H9 (cell line): ENCODE results near the gene CHCHD6. TPM values are rescaled to one million over a fixed set of nuclear protein-coding genes. Genes with fewer than 3 reads are reported as not detected.

Experiments
- DNase-seq: peaks from one replicate; pipeline ENCODE4 v3.0.0-alpha.2; 2017
- H2AFZ ChIP-seq: one replicate; pipeline ENCODE4 v1.6.1; 2013; ENCODE audit warnings: mild to moderate bottlenecking, low read length, control low read depth, moderate library complexity
- H2AK5ac ChIP-seq: 2 replicates; pipeline ENCODE4 v1.6.1; 2013; ENCODE audit warnings: low read length, control low read depth, mixed read lengths; ENCODE audit not compliant: insufficient read length
- H2BK120ac ChIP-seq: one replicate; pipeline ENCODE4 v1.6.1; 2013; ENCODE audit warnings: low read depth, mild to moderate bottlenecking, low read length, control low read depth, inconsistent platforms; ENCODE audit not compliant: poor library complexity, severe bottlenecking
- H2BK12ac ChIP-seq: 2 replicates; pipeline ENCODE4 v1.6.1; 2013; ENCODE audit warnings: low read length, control low read depth, mixed read lengths, low read depth; ENCODE audit not compliant: insufficient read length
- H2BK15ac ChIP-seq: 2 replicates; pipeline ENCODE4 v1.6.1; 2013; ENCODE audit warnings: low read depth, low read length, control low read depth
- H2BK20ac ChIP-seq: one replicate; pipeline ENCODE4 v1.6.1; 2013; ENCODE audit warnings: low read depth, mild to moderate bottlenecking, low read length, control low read depth, inconsistent platforms; ENCODE audit not compliant: poor library complexity, severe bottlenecking
- H2BK5ac ChIP-seq: 2 replicates; pipeline ENCODE4 v1.6.1; 2013; ENCODE audit warnings: low read length, control low read depth, mixed read lengths; ENCODE audit not compliant: insufficient read length
- H3K14ac ChIP-seq: 2 replicates; pipeline ENCODE4 v1.6.1; 2013; ENCODE audit warnings: low read length, control low read depth; ENCODE audit not compliant: insufficient read depth
- H3K18ac ChIP-seq: 2 replicates; pipeline ENCODE4 v1.6.1; 2013; ENCODE audit warnings: low read depth, mild to moderate bottlenecking, mixed read lengths, low read length, control low read depth; ENCODE audit not compliant: insufficient read length
- H3K23ac ChIP-seq: 2 replicates; pipeline ENCODE4 v1.6.1; 2013; ENCODE audit warnings: low read length, control low read depth, mixed read lengths, low read depth; ENCODE audit not compliant: insufficient read length
- H3K23me2 ChIP-seq: 2 replicates; pipeline ENCODE4 v1.6.1; 2013; ENCODE audit warnings: low read depth, mild to moderate bottlenecking, mixed read lengths, low read length, control low read depth; ENCODE audit not compliant: insufficient read length, poor library complexity, severe bottlenecking
- H3K27ac ChIP-seq: 2 replicates; pipeline ENCODE4 v1.5.1; 2013; ENCODE audit warnings: low read length, control low read depth, mixed read lengths, low read depth; ENCODE audit not compliant: insufficient read length
- H3K27me3 ChIP-seq: 2 replicates; pipeline ENCODE4 v1.6.1; 2013; ENCODE audit warnings: low read length, control low read depth, inconsistent platforms; ENCODE audit not compliant: insufficient read depth
- H3K4ac ChIP-seq: 2 replicates; pipeline ENCODE4 v1.6.1; 2013; ENCODE audit warnings: low read depth, mild to moderate bottlenecking, control low read depth, inconsistent platforms, low read length, moderate library complexity
- H3K4me1 ChIP-seq: 2 replicates; pipeline ENCODE4 v1.6.1; 2013; ENCODE audit warnings: low read length, control low read depth, inconsistent platforms; ENCODE audit not compliant: insufficient read depth
- H3K4me2 ChIP-seq: 2 replicates; pipeline ENCODE4 v1.6.1; 2013; ENCODE audit warnings: low read length, control low read depth, mixed read lengths; ENCODE audit not compliant: insufficient read length, insufficient read depth
- H3K56ac ChIP-seq: 2 replicates; pipeline ENCODE4 v1.6.1; 2013; ENCODE audit warnings: low read depth, mild to moderate bottlenecking, mixed read lengths, low read length, control low read depth; ENCODE audit not compliant: insufficient read length
- H3K79me1 ChIP-seq: 2 replicates; pipeline ENCODE4 v1.6.1; 2013; ENCODE audit warnings: low read depth, mild to moderate bottlenecking, moderate library complexity, low read length, control low read depth, inconsistent platforms; ENCODE audit not compliant: insufficient read depth, poor library complexity, severe bottlenecking
- H3K79me2 ChIP-seq: 2 replicates; pipeline ENCODE4 v1.6.1; 2013; ENCODE audit warnings: low read length, control low read depth, inconsistent platforms; ENCODE audit not compliant: insufficient read depth
- H3K9ac ChIP-seq: 2 replicates; pipeline ENCODE4 v1.6.1; 2013; ENCODE audit warnings: low read length, control low read depth, mixed read lengths; ENCODE audit not compliant: insufficient read length; ENCODE audit errors: extremely low read depth
- H3K9me3 ChIP-seq: one replicate; pipeline ENCODE4 v1.6.1; 2013; ENCODE audit warnings: low read depth, low read length, inconsistent platforms; ENCODE audit not compliant: control insufficient read depth
- H3T11ph ChIP-seq: one replicate; pipeline ENCODE4 v1.6.1; 2013; ENCODE audit warnings: mild to moderate bottlenecking, low read length, control low read depth, inconsistent platforms
- H4K20me1 ChIP-seq: one replicate; pipeline ENCODE4 v1.6.1; 2013; ENCODE audit not compliant: control insufficient read depth, insufficient read length, insufficient read depth
- H4K5ac ChIP-seq: 2 replicates; pipeline ENCODE4 v1.6.1; 2013; ENCODE audit warnings: low read depth, mild to moderate bottlenecking, mixed read lengths, low read length, control low read depth; ENCODE audit not compliant: insufficient read length
- H4K8ac ChIP-seq: replicated peaks from 2 replicates; pipeline ENCODE4 v1.6.1; 2013; ENCODE audit warnings: low read length, control low read depth, mixed read lengths, low read depth; ENCODE audit not compliant: insufficient read length
- H4K91ac ChIP-seq: 2 replicates; pipeline ENCODE4 v1.6.1; 2013; ENCODE audit warnings: low read depth, mild to moderate bottlenecking, moderate library complexity, mixed read lengths, low read length, control low read depth; ENCODE audit not compliant: insufficient read length
- H3K27ac Mint-ChIP-seq, 3 experiments: 2 replicates in 2 of 3; 3 replicates in 1 of 3; pipeline ENCODE4 v1.8.0; 2020 to 2021; ENCODE audit warnings: mixed read lengths in 3 of 3, mild to moderate bottlenecking in 1 of 3, moderate library complexity in 1 of 3
- H3K27me3 Mint-ChIP-seq: 2 replicates; pipeline ENCODE4 v1.8.0; 2021; ENCODE audit warnings: low read depth, mild to moderate bottlenecking, moderate library complexity, mixed read lengths
- H3K36me3 Mint-ChIP-seq, 3 experiments: 2 replicates in 2 of 3; 3 replicates in 1 of 3; pipeline ENCODE4 v1.8.0; 2020 to 2021; ENCODE audit warnings: low read depth in 3 of 3, mixed read lengths in 3 of 3; ENCODE audit not compliant: insufficient read depth in 1 of 3
- H3K4me1 Mint-ChIP-seq, 2 experiments: 2 replicates each; pipeline ENCODE4 v1.8.0; 2020; ENCODE audit warnings: mixed read lengths in 2 of 2
- H3K4me3 Mint-ChIP-seq, 2 experiments: 2 replicates in 1 of 2; 3 replicates in 1 of 2; pipeline ENCODE4 v1.8.0; 2020 to 2021; ENCODE audit warnings: mild to moderate bottlenecking in 2 of 2, mixed read lengths in 2 of 2, moderate library complexity in 1 of 2
- H3K9me3 Mint-ChIP-seq, 2 experiments: 2 replicates in 1 of 2; 3 replicates in 1 of 2; pipeline ENCODE4 v1.8.0; 2020; ENCODE audit warnings: mild to moderate bottlenecking in 2 of 2, mixed read lengths in 2 of 2, moderate library complexity in 1 of 2
- WGBS: extraction: QIAGEN DNeasy Blood & Tissue Kit; methylation state at CpG from one replicate; pipeline ENCODE4 v1.1.7; 2013; ENCODE audit warnings: missing lambda C conversion rate, low lambda C conversion rate, mixed read lengths; ENCODE audit not compliant: insufficient read length; ENCODE audit errors: extremely low coverage; 5-methylcytosine and 5-hydroxymethylcytosine counted together
- total RNA-seq: library from RNA; stranded (reverse); gene quantifications from 2 replicates; pipeline ENCODE4 v1.2.1, GENCODE V29; 2021
- TF ChIP-seq, protein P1 (sequence below): fragments of 200-600 bp; sonication (generic); conservative IDR thresholded peaks from 3 replicates; pipeline ENCODE4 v1.8.0; 2021; ENCODE audit warnings: antibody characterized with exemption, mild to moderate bottlenecking

CHCHD6 gene
- total RNA-seq, 1 experiment from 2014 or later: 34.2 TPM

DNA sequence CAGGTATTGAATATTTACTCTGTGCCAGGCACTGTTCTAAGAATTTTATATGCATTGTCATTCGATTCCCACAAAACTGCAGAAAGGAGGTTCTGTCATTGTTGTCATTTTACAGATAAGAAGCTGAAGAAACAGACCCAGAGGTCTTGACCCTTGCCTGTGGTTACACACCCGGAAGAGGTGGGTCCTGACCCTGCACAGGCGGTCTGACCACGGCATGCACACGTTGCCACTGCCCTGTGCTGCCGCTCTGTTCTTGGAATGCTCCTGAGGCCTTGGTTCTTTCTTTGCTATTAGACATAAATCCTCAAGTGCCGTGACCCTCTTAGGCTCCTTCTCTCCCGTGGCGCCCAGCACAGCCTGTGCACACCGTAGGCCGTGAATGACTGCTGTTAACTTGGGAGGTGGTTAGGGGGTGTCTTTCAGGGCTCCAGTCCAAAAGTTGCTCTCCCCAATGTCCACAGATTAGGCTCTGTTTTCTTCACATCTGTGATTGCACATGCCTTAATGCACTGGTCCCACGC lies 204.8 kb downstream of the CHCHD6 start:
- H3K4ac ChIP-seq: no peak overlapping the region
- H4K8ac ChIP-seq: no peak overlapping the region
- no peak overlapping the region for H2BK120ac ChIP-seq
- H2BK15ac ChIP-seq: no peak overlapping the region
- no peak overlapping the region for H4K5ac ChIP-seq
- no peak overlapping the region for H3K56ac ChIP-seq
- no peak overlapping the region for H2BK5ac ChIP-seq
- no peak for DNase-seq
- no peak overlapping the region for H4K91ac ChIP-seq
- H2AK5ac ChIP-seq: no peak overlapping the region
- H3K4me2 ChIP-seq: no peak overlapping the region
- no CpG with 5 or more reads among the region's 12 CpGs for WGBS
- no peak overlapping the region for H2BK12ac ChIP-seq
- Mint-ChIP-seq H3K4me3 (no peak overlapping the region), H3K4me1 (peaks cover 7 to 9% of the 10 kb centered on the region in 2 experiments), H3K27ac (peak overlapping the region in 1 of 3 experiments; percentile 23; a peak in 1 of 7 replicates), H3K27me3 (no peaks in the 10 kb centered on the region), H3K9me3 (no peaks in the 10 kb centered on the region), H3K36me3 (peaks cover 0 to 3% (median 0%) of the 10 kb centered on the region in 3 experiments; a peak in 1 of 7 replicates)
- H3K14ac ChIP-seq: no peak overlapping the region
- H3K27me3 ChIP-seq: no peaks in the 10 kb centered on the region
- TF ChIP-seq, protein P1, sequence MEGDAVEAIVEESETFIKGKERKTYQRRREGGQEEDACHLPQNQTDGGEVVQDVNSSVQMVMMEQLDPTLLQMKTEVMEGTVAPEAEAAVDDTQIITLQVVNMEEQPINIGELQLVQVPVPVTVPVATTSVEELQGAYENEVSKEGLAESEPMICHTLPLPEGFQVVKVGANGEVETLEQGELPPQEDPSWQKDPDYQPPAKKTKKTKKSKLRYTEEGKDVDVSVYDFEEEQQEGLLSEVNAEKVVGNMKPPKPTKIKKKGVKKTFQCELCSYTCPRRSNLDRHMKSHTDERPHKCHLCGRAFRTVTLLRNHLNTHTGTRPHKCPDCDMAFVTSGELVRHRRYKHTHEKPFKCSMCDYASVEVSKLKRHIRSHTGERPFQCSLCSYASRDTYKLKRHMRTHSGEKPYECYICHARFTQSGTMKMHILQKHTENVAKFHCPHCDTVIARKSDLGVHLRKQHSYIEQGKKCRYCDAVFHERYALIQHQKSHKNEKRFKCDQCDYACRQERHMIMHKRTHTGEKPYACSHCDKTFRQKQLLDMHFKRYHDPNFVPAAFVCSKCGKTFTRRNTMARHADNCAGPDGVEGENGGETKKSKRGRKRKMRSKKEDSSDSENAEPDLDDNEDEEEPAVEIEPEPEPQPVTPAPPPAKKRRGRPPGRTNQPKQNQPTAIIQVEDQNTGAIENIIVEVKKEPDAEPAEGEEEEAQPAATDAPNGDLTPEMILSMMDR: no peak
- H3K9ac ChIP-seq: no peak overlapping the region
- no peak overlapping the region for H3K23ac ChIP-seq
- 0 out of 2 replicates have a peak, but pooled peaks cover 6% of the 10 kb centered on the region for H3K4me1 ChIP-seq
- no peak overlapping the region for H3K18ac ChIP-seq
- no peak overlapping the region for H2BK20ac ChIP-seq
- H3K23me2 ChIP-seq: no peaks in the 10 kb centered on the region
- no peaks in the 10 kb centered on the region for H3K79me2 ChIP-seq
- H3K9me3 ChIP-seq: no peaks in the 10 kb centered on the region
- H3T11ph ChIP-seq: no peak overlapping the region
- H3K79me1 ChIP-seq: no peaks in the 10 kb centered on the region
- no peaks in the 10 kb centered on the region for H4K20me1 ChIP-seq
- no peak overlapping the region for H3K27ac ChIP-seq
- H2AFZ ChIP-seq: no peak overlapping the region
